ENCODE data around the gene MAMDC2.

The MAMDC2 gene

GRCh38 chr9:70040376-70040903 lies 3.2 kb upstream of the MAMDC2 start:
- no peak for DNase-seq

GRCh38 chr9:70042461-70043215 lies 1.0 kb upstream of the MAMDC2 start:
- no peak for DNase-seq

GRCh38 chr9:70043285-70043684 lies 363 bp upstream of the MAMDC2 start:
- no peak for DNase-seq

- DNase-seq, result peak; percentile 5 to 21
These were observed 1.1 kb downstream of the MAMDC2 start for GRCh38 chr9:70044490-70045307.

- no peak for DNase-seq
These were observed 1.8 kb downstream of the MAMDC2 start for GRCh38 chr9:70045452-70045851.

- DNase-seq, result no peak
These were observed 2.8 kb downstream of the MAMDC2 start for GRCh38 chr9:70046274-70047070.

- no peak for DNase-seq
These were observed 5.6 kb downstream of the MAMDC2 start for GRCh38 chr9:70049236-70049635.

- DNase-seq, result no peak
These were observed 6.1 kb downstream of the MAMDC2 start for GRCh38 chr9:70049672-70050271.

- DNase-seq, result no peak
These were observed 9.1 kb downstream of the MAMDC2 start for GRCh38 chr9:70052768-70053167.

GRCh38 chr9:70053864-70054263 lies 10.2 kb downstream of the MAMDC2 start:
- peak in 1 of 2 donors; percentile 96 for DNase-seq

- no peak for DNase-seq
These were observed 10.9 kb downstream of the MAMDC2 start for GRCh38 chr9:70054521-70054920.

GRCh38 chr9:70055406-70056210 lies 12.0 kb downstream of the MAMDC2 start:
- DNase-seq, result no peak

GRCh38 chr9:70056211-70056944 lies 12.7 kb downstream of the MAMDC2 start:
- no peak for DNase-seq

- DNase-seq, result no peak
These were observed 15.0 kb downstream of the MAMDC2 start for GRCh38 chr9:70058569-70059116.

GRCh38 chr9:70060148-70060882 lies 16.7 kb downstream of the MAMDC2 start:
- no peak for DNase-seq

GRCh38 chr9:70060883-70061507 lies 17.3 kb downstream of the MAMDC2 start:
- DNase-seq, result peak in 1 of 2 donors; percentile 78

- DNase-seq, result no peak
These were observed 18.1 kb downstream of the MAMDC2 start for GRCh38 chr9:70061776-70062175.

GRCh38 chr9:70064496-70064895 lies 20.8 kb downstream of the MAMDC2 start:
- no peak for DNase-seq

- no peak for DNase-seq
These were observed 21.9 kb downstream of the MAMDC2 start for GRCh38 chr9:70065572-70065971.
